Activated B cell treated with CpG ODN at 0.5 μM for 24 hours (primary cell): ENCODE measurements around the gene CLEC20A. TPM values are rescaled to one million over a fixed set of nuclear protein-coding genes. Genes with fewer than 3 reads are reported as not detected.

ENCODE experiments used
- ATAC-seq: fragments of 200-7000 bp; cut with Tn5 transposase; one replicate; pipeline ENCODE4 v1.10.0; 2021; ENCODE audit warnings: low read depth, mild to moderate bottlenecking, moderate library complexity
- CTCF ChIA-PET: fragments of 350-600 bp; sonication (Branson Sonifier 250); formaldehyde crosslinking; loops from one replicate; lab custom pipeline; 2021; ENCODE audit warnings: antibody characterized with exemption; lab: Charles Lee
- POLR2A ChIA-PET: fragments of 350-600 bp; sonication (Branson Sonifier 250); formaldehyde crosslinking; loops from one replicate; lab custom pipeline; 2021; ENCODE audit warnings: antibody characterized with exemption; lab: Charles Lee
- DNase-seq: peaks from one replicate; pipeline ENCODE4 v3.0.0; 2022
- H3K27ac Mint-ChIP-seq: one replicate; pipeline ENCODE4 v1.8.0; 2020; ENCODE audit warnings: mixed read lengths
- H3K27me3 Mint-ChIP-seq: one replicate; pipeline ENCODE4 v1.8.0; 2021; ENCODE audit warnings: mixed read lengths
- H3K36me3 Mint-ChIP-seq: one replicate; pipeline ENCODE4 v1.8.0; 2021; ENCODE audit warnings: low read depth, mixed read lengths
- H3K4me1 Mint-ChIP-seq: one replicate; pipeline ENCODE4 v1.8.0; 2021; ENCODE audit warnings: mixed read lengths
- H3K4me3 Mint-ChIP-seq: one replicate; pipeline ENCODE4 v1.8.0; 2020; ENCODE audit warnings: mild to moderate bottlenecking, mixed read lengths
- H3K9me3 Mint-ChIP-seq: one replicate; pipeline ENCODE4 v1.8.0; 2020; ENCODE audit warnings: mixed read lengths
- intact Hi-C: fragments of 100-400 bp; cut with micrococcal nuclease; formaldehyde crosslinking; loops from one replicate; pipeline ENCODE4 v1.15.1; 2024
- total RNA-seq: library from RNA; stranded (reverse); gene quantifications from 2 replicates; pipeline ENCODE4 v1.2.3, GENCODE V29; 2022
- TF ChIP-seq, protein P1 (sequence below): fragments of 200-600 bp; IDR thresholded peaks from one replicate; pipeline ENCODE4 v1.8.0; 2022; ENCODE audit warnings: antibody characterized with exemption, mild to moderate bottlenecking

Gene CLEC20A
- 1.7 and 2.9 TPM in 2 replicates for total RNA-seq

DNA sequence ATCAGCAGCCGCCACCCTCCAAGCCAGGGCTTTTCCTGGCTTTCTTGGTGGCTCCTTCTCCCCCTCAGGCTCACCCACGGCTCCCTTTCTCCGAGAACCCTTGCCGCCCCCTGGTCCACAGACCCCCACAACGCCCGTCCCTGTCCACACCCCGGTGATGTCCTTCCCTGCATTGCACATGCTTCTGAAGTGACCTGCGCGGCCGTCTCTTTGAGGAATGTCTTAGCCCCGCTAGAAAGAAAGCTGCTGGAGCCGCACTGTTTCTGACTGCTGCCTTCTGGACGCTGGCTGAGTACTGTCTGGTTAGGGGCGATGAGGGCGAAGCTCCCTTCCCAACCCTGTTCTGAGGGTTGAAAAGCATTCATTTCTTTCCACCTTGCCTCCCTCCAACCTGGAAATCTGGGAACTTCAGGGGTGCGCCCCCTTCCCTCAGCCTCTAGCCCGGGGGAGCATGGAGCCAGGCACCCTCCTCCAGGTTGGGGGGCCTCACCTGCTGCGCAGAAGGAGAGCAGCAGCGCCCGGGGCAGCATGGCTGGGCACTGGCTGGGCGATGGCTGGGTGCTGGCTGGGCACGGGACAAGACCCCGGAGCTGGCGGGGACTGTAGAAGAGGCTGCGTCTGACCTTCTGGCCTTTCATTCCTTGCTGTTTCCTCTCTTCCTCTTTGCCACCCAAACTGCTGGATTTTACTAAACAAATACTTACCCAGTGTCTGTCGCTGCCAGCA is at the start of gene CLEC20A:
TSS of gene CLEC20A (minus strand) at position 555 of the 726 bp plus-strand sequence. CDS start at position 530, 25 bp downstream.
- H3K9me3 Mint-ChIP-seq: no peaks in the 10 kb centered on the region
- H3K27me3 Mint-ChIP-seq: no peaks in the 10 kb centered on the region
- TF ChIP-seq, protein P1, sequence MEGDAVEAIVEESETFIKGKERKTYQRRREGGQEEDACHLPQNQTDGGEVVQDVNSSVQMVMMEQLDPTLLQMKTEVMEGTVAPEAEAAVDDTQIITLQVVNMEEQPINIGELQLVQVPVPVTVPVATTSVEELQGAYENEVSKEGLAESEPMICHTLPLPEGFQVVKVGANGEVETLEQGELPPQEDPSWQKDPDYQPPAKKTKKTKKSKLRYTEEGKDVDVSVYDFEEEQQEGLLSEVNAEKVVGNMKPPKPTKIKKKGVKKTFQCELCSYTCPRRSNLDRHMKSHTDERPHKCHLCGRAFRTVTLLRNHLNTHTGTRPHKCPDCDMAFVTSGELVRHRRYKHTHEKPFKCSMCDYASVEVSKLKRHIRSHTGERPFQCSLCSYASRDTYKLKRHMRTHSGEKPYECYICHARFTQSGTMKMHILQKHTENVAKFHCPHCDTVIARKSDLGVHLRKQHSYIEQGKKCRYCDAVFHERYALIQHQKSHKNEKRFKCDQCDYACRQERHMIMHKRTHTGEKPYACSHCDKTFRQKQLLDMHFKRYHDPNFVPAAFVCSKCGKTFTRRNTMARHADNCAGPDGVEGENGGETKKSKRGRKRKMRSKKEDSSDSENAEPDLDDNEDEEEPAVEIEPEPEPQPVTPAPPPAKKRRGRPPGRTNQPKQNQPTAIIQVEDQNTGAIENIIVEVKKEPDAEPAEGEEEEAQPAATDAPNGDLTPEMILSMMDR: no peak
- H3K4me3 Mint-ChIP-seq: no peak within 1 kb of the TSS
- no peaks in the 10 kb centered on the region for H3K36me3 Mint-ChIP-seq
- DNase-seq (no peak), ATAC-seq (no peak)
- H3K4me1 Mint-ChIP-seq: peaks cover under 1% of the 10 kb centered on the region
- ChIA-PET POLR2A (no interaction called here), CTCF (no interaction called here)
- intact Hi-C loops: no loop called here
- no peak within 1 kb of the TSS for H3K27ac Mint-ChIP-seq

DNA sequence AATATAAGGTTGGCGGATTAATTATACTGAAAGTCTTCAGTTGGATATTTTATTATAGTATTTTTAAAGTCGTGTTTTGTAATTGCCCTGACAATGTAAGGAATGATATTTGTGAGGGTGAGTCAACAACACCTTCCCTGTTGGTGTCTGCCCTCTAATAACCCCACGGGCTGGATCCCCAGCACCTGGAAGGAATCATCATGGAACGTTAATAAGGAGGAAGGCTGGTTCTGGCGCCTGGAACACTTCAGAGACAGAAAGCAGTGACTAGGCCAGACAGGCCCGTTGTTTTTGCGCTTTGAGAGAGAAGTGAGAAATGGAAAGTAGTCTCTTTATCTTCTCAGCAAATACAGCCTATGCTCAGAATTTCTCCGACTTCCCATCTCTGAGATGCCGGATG is 47.8 kb upstream of the CLEC20A start:
- DNase-seq (no peak), ATAC-seq (no peak)
- peaks cover 61% of the 10 kb centered on the region for H3K4me1 Mint-ChIP-seq
- H3K9me3 Mint-ChIP-seq: no peaks in the 10 kb centered on the region
- CTCF ChIA-PET: interaction anchor here (1.6 to 8.5 kb wide), 7 partner anchors 32 to 460 kb away, joined by 5 to 100 read pairs (median 16); no protein-coding TSS in a partner anchor
- intact Hi-C loops: no loop called here
- peaks cover 60% of the 10 kb centered on the region for H3K36me3 Mint-ChIP-seq
- POLR2A ChIA-PET: interaction anchor here (0.5 to 5.6 kb wide), 10 partner anchors 34 to 225 kb away, joined by 3 to 102 read pairs (median 8); partner anchors contain the start of gene RALGPS2
- TF ChIP-seq, protein P1: no peak
- H3K4me3 Mint-ChIP-seq: peak overlapping the region; percentile 97
- H3K27me3 Mint-ChIP-seq: no peaks in the 10 kb centered on the region
- peak overlapping the region; percentile 96 for H3K27ac Mint-ChIP-seq

DNA sequence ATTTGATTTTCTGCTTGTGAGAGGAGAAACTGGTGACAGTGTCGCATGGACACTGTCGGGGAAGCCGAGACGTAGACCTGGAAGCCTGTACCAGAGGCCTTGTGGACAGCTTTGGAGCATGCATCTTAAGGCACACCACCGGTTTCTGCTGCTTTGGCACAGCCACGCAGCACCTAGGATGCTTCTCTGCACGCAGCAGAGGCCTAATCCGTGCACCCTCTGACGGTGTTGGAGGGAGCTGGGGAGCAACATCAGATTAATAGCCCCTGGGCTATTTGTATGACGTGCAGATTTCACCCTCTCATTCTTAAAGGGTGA is 46.5 kb upstream of the CLEC20A start:
- ChIA-PET CTCF (interaction anchor here (0.6 to 8.5 kb wide), 71 partner anchors 22 to 825 kb away, joined by 3 to 100 read pairs (median 4); partner anchors contain the start of gene RALGPS2), POLR2A (interaction anchor here (0.6 to 5.6 kb wide), 30 partner anchors 29 to 460 kb away, joined by 3 to 102 read pairs (median 5); partner anchors contain the start of gene RALGPS2)
- Mint-ChIP-seq H3K36me3 (peaks cover 48% of the 10 kb centered on the region), H3K27me3 (no peaks in the 10 kb centered on the region), H3K4me1 (peaks cover 52% of the 10 kb centered on the region), H3K27ac (peak overlapping the region; percentile 96), H3K4me3 (peak overlapping the region; percentile 97), H3K9me3 (no peaks in the 10 kb centered on the region)
- intact Hi-C loops: loop anchor here (1.0 to 2.0 kb wide), 10 partner anchors 32 to 750 kb away; partner anchors contain the start of gene SOAT1
- peak; percentile 25 for ATAC-seq
- DNase-seq: no peak
- TF ChIP-seq, protein P1: no peak

DNA sequence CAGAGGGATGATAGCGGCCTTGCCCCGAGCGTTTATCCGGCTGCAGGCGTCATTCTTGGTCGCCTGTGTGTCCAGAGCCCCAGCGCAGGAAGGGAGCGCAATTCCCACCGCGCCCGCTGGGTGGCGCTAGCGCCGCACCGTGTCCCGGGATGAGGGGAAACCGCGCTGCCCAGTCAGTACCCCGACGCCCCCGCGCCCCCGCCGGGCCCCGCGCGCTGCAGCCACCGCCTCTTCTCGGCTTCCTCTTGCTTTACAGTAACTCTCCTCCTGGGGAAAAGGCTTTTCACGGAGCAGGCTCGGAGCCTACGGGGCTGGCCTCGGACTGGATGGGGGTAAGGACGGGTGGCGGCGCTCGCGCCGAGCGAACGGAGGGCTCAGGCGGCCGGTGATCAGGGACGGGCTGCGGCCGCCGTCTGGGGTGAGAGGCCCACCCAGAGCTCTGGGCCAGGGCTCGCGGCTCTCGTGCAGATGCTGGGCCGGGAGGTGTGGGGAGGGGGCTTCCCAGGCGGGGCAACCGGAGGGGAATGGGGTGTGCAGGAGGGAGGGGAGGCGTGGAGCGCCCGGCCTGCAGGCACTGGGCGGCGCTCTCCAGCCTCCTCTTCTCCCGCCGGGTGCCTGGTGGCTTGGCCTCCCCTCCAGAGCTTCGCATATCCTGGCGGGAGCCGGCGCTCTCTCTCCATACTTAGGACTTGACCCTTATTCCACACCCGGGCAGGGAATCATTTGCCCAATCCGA is 46.0 kb upstream of the CLEC20A start:
- intact Hi-C loops: loop anchor here (1.0 to 2.0 kb wide), 17 partner anchors 33 to 750 kb away; partner anchors contain the start of genes FAM20B, RALGPS2 and SOAT1
- TF ChIP-seq, protein P1: peak; percentile 85
- ChIA-PET CTCF (interaction anchor here (0.6 to 8.5 kb wide), 72 partner anchors 22 to 825 kb away, joined by 3 to 100 read pairs (median 4); partner anchors contain the start of gene RALGPS2), POLR2A (interaction anchor here (0.5 to 5.6 kb wide), 34 partner anchors 30 to 462 kb away, joined by 3 to 102 read pairs (median 4); partner anchors contain the start of gene RALGPS2)
- Mint-ChIP-seq H3K36me3 (peaks cover 42% of the 10 kb centered on the region), H3K4me1 (peaks cover 47% of the 10 kb centered on the region), H3K27me3 (no peaks in the 10 kb centered on the region), H3K4me3 (peak overlapping the region; percentile 97), H3K9me3 (no peaks in the 10 kb centered on the region), H3K27ac (peak overlapping the region; percentile 96)
- ATAC-seq: peak; percentile 82
- DNase-seq: peak; percentile 100
